ENCODE data around the gene PDZRN4. TPM values are rescaled to one million over a fixed set of nuclear protein-coding genes. Genes with fewer than 3 reads are reported as not detected.
"Not testable (repeated sequence)": the region's sequence is repeated elsewhere in the genome, so short reads cannot be mapped to it uniquely, and the experiment has no call there.

Gene PDZRN4
- 6.6 TPM for polyA plus RNA-seq (ENCODE audit: insufficient read length)
- long read RNA-seq, donor 1: 0 reads
- long read RNA-seq, donor 2, partial matches to known transcripts: 0 of 1 reads
- long read RNA-seq, donor 2, other reads (novel, unspliced or antisense): 0 of 1 reads
- long read RNA-seq, donor 3, partial matches to known transcripts: 0 of 3 reads
- long read RNA-seq, donor 3, other reads (novel, unspliced or antisense): 0 of 3 reads
- long read RNA-seq, donor 4: 0 reads
- long read RNA-seq, donor 5, partial matches to known transcripts: 0 of 3 reads
- long read RNA-seq, donor 5, other reads (novel, unspliced or antisense): 0 of 3 reads
- long read RNA-seq, donor 6, partial matches to known transcripts: 0 of 1 reads
- long read RNA-seq, donor 6, other reads (novel, unspliced or antisense): 0 of 1 reads
- long read RNA-seq, donor 7: 0 reads
- long read RNA-seq, donor 8: 0 reads

- DNase-seq: peak; percentile 27
Measured at GRCh38 chr12:41188058-41188840, at the start of gene PDZRN4. Gene PDZRN4, plus strand, starts transcription at chr12:41188320.

DNA sequence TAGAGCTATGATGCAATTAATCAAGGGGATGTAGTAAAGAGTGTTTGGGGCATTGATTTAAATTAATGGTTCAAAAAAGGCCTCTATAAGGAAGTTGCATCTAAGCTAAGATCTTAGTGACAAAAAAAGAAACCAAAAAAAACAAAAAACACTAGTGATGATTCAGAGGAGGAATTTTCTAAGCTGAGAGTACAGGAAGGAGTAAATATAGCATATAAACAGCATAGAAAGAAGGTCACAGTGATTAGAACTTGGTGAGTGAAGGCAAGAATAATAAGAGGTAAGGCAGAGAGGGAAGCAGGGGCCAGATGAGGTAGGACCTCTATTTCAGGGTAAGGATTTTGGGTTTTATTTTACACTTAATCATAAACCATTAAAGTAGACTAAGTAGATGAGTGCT lies 48.0 kb upstream of the PDZRN4 start:
- no peak for DNase-seq

DNA sequence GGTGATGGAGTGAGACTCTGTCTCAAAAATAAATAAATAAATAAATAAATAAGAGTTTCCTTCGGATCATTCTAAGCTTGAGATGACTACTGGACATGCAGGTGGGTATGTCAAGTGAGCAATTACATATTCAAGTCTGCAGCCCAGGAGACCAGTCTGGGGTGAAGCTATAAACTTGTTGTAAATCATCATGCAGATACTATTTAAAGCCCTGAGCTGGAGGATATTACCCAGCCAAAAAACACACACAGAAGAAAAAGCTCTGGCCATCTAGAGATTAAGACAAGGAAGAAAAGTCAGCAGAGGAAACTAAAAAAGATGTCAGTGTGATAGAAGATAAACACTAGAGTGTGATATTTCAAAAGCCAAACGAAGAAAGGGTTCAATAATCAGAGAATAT lies 47.0 kb upstream of the PDZRN4 start:
- DNase-seq: no peak

- DNase-seq: no peak
Measured at GRCh38 chr12:41142376-41142775, 45.7 kb upstream of the PDZRN4 start.

DNA sequence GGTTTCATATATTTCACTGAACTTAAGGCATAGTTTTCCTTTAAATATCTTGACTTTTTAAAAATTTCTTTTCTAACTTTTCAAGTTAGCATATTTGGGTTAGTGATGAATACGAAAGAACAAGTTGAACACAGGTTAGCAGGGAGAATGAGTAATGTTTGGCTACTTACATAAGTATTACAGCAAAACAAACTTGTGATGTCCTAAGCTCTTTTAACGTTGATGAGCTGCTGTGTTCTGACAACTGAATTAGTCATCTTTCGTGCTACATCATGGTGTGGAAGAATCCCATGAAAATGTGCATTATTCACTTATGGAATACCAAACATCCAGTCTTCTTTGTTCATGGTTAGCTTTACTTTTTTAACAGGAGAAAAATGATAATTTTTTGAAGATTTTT lies 36.3 kb upstream of the PDZRN4 start:
- no peak for DNase-seq

- DNase-seq: no peak
Measured at GRCh38 chr12:41162461-41162860, 25.7 kb upstream of the PDZRN4 start.

- no peak for DNase-seq
Measured at GRCh38 chr12:41167701-41168100, 20.4 kb upstream of the PDZRN4 start.

GRCh38 chr12:41174602-41175001 lies 13.5 kb upstream of the PDZRN4 start:
- DNase-seq: no peak

DNA sequence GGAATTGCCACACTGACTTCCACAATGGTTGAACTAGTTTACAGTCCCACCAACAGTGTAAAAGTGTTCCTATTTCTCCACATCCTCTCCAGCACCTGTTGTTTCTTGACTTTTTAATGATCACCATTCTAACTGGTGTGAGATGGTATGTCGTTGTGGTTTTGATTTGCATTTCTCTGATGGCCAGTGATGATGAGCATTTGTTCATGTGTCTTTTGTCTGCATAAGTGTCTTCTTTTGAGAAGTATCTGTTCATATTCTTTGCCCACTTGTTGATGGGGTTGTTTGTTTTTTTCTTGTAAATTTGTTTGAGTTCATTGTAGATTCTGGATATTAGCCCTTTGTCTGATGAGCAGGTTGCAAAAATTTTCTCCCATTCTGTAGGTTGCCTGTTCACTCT lies 8.6 kb upstream of the PDZRN4 start:
- DNase-seq: not testable (repeated sequence)

GRCh38 chr12:41184864-41185263 lies 3.3 kb upstream of the PDZRN4 start:
- no peak for DNase-seq

- DNase-seq: no peak
Measured at GRCh38 chr12:41186026-41186425, 2.1 kb upstream of the PDZRN4 start.

GRCh38 chr12:41188841-41189394 lies 798 bp downstream of the PDZRN4 start:
- DNase-seq: no peak

- peak; percentile 32 for DNase-seq
Measured at GRCh38 chr12:41189395-41190251, 1.5 kb downstream of the PDZRN4 start.

DNA sequence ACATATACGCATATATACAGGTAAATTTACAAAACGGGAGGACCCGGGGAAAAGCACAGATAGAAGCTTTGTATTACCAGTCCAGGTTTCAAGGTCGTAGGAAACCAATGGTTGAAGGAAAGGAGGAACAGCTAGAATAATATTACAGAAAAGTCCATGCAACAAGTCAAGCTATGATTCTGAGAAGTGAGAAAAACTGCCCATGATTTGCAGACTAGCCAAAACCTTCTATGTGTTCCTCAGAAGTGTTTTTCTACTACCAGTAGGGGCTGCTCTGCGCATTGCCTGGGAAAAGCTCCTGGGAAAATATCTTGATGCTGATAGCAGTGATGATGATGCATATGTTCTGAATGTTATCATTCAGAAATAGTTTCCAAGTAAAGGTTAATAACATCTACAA lies 2.2 kb downstream of the PDZRN4 start:
- peak; percentile 52 for DNase-seq

DNA sequence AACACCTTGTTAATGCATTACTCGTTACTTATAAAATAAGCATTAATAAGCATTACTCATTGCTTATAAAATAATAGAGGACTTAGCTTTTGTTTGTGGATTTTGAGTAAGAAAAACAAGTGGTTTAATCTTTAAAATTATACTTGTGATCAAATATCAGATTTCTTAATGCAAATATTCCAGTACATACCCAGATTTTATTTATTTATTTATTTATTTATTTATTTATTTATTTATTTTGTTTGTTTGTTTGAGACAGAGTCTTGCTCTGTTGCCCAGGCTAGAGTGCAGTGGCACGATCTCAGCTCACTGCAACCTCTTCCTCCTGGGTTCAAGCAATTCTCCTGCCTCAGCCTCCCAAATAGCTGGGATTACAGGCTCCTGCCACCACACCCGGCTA lies 3.4 kb downstream of the PDZRN4 start:
- not testable (repeated sequence) for DNase-seq

- no peak for DNase-seq
Measured at GRCh38 chr12:41193311-41193710, 5.2 kb downstream of the PDZRN4 start.

GRCh38 chr12:41202051-41202450 lies 13.9 kb downstream of the PDZRN4 start:
- DNase-seq: no peak

- no peak for DNase-seq
Measured at GRCh38 chr12:41205070-41205709, 17.1 kb downstream of the PDZRN4 start.

DNA sequence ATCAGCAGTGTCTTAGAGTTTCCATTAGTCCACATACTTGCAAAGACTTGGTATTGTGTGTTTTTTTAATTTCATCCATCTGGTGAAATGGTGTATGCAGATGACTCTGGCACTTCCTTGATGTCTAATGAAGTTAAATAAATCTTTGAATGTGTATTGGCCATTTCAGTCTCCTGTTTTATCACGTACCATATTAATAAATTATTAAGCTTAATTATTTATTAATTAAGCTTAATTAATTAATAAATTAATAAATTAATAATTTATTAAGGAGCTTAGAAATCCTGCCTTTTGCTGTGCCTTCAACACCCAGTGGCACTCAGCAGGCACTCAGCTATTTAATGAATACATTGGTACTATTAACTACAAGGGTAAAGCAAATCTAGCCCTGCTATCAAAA lies 18.2 kb downstream of the PDZRN4 start:
- DNase-seq: no peak

GRCh38 chr12:41211448-41211847 lies 23.3 kb downstream of the PDZRN4 start:
- DNase-seq: no peak

DNA sequence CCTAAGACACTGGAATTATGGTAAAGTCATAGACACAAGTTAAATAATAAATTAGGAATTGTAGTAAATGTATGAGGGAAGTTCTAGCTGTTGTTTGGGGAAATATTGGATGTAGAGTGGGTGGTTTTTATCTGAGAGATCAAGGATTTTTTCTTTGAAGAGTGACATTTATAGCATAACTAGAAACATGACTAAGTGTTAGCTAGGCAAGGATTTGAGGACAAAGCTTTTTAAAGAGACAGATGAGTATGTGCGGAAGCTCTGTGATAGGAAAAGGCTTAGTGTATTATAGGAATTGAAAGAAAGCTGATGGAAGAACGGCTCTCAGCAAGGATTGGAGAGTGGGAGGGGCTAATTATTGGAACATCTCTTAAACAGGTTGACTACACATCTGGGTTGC lies 24.5 kb downstream of the PDZRN4 start:
- DNase-seq: no peak

DNA sequence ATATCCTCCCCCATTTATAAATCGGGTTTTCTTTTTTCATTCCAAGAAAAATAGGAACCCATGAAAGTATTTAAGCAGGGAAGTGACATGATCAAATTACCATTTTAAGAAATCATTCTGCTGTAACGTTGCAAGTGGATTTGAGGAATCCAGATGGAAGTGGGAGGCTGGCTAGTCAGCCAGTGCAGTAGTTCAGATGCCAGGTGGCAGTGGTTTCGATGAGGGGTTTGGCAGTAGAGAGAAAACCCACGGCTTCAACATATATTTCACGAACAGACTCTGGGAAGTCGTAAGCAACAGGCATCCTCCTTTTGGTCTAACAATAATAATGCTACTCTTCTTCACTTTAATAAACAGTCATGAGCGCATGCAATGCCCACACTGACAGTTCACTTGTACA lies 25.0 kb downstream of the PDZRN4 start:
- no peak for DNase-seq

All from left kidney (tissue), 8 donors.